OCI-LY3 (cell line): ENCODE results near the gene SYTL5.

Experiments used
- H2AFZ ChIP-seq: fragments of 200-600, 300-600 bp; shearing (Covaris generic); 2 replicates; pipeline ENCODE4 v1.6.0; 2014; ENCODE audit warnings: antibody characterized with exemption, low read depth, low read length
- H3K27ac ChIP-seq: fragments of 200-600, 300-600 bp; sonication (generic); 2 replicates; pipeline ENCODE4 v1.5.1; 2014; ENCODE audit warnings: mild to moderate bottlenecking, low read length, moderate library complexity, mixed read lengths
- H3K27me3 ChIP-seq: fragments of 200-600, 300-600 bp; sonication (generic); 2 replicates; pipeline ENCODE4 v1.6.1; 2014; ENCODE audit warnings: low read depth, low read length, mixed read lengths
- H3K36me3 ChIP-seq: fragments of 200-600, 300-600 bp; sonication (generic); replicated peaks from 2 replicates; pipeline ENCODE3; 2014; ENCODE audit warnings: low read depth, low read length, mixed read lengths
- H3K4me1 ChIP-seq: fragments of 300-600, 200-600 bp; sonication (generic); 2 replicates; pipeline ENCODE4 v1.6.1; 2014; ENCODE audit warnings: low read length, mixed read lengths
- H3K4me2 ChIP-seq: fragments of 200-600, 300-600 bp; sonication (generic); 2 replicates; pipeline ENCODE4 v1.6.1; 2014; ENCODE audit warnings: low read length, mixed read lengths
- H3K4me3 ChIP-seq: fragments of 300-600, 200-600 bp; sonication (generic); 2 replicates; pipeline ENCODE4 v1.5.1; 2014; ENCODE audit warnings: antibody characterized with exemption, mild to moderate bottlenecking, low read length, moderate library complexity
- H3K79me2 ChIP-seq: fragments of 300-600, 200-600 bp; shearing (Covaris generic); 2 replicates; pipeline ENCODE4 v1.6.1; 2014; ENCODE audit warnings: mild to moderate bottlenecking, low read length, mixed read lengths
- H3K9ac ChIP-seq: fragments of 300-600, 200-600 bp; shearing (Covaris generic); 2 replicates; pipeline ENCODE4 v1.6.0; 2014; ENCODE audit warnings: mild to moderate bottlenecking, low read length, moderate library complexity
- H3K9me3 ChIP-seq: fragments of 200-600, 300-600 bp; shearing (Covaris generic); 2 replicates; pipeline ENCODE4 v1.6.1; 2014; ENCODE audit warnings: low read length, mixed read lengths; ENCODE audit not compliant: insufficient read depth
- H4K20me1 ChIP-seq: fragments of 200-600, 300-600 bp; sonication (generic); 2 replicates; pipeline ENCODE4 v1.6.1; 2016; ENCODE audit warnings: low read length, mixed read lengths; ENCODE audit not compliant: insufficient read depth
- EZH2phosphoT487 ChIP-seq: fragments of 200-600 bp; shearing (Covaris generic); IDR thresholded peaks from 2 replicates; pipeline ENCODE4 v1.6.1; 2018; ENCODE audit warnings: antibody characterized with exemption, mixed run types, low read depth
- TF ChIP-seq, protein P1 (sequence below): fragments of 200-600, 300-600 bp; sonication (generic); IDR thresholded peaks from 2 replicates; pipeline ENCODE4 v1.5.1; 2014; ENCODE audit warnings: antibody characterized with exemption, low read length, low read depth

SYTL5 gene

GRCh38 chrX:38151441-38151840, 145.1 kb downstream of the SYTL5 start:
- TF ChIP-seq EZH2phosphoT487: no peak
- TF ChIP-seq, protein P1, sequence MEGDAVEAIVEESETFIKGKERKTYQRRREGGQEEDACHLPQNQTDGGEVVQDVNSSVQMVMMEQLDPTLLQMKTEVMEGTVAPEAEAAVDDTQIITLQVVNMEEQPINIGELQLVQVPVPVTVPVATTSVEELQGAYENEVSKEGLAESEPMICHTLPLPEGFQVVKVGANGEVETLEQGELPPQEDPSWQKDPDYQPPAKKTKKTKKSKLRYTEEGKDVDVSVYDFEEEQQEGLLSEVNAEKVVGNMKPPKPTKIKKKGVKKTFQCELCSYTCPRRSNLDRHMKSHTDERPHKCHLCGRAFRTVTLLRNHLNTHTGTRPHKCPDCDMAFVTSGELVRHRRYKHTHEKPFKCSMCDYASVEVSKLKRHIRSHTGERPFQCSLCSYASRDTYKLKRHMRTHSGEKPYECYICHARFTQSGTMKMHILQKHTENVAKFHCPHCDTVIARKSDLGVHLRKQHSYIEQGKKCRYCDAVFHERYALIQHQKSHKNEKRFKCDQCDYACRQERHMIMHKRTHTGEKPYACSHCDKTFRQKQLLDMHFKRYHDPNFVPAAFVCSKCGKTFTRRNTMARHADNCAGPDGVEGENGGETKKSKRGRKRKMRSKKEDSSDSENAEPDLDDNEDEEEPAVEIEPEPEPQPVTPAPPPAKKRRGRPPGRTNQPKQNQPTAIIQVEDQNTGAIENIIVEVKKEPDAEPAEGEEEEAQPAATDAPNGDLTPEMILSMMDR: no peak
- no peak overlapping the region for H2AFZ ChIP-seq

GRCh38 chrX:38154340-38154739, 148.0 kb downstream of the SYTL5 start:
- TF ChIP-seq, protein P1: no peak
- TF ChIP-seq EZH2phosphoT487: no peak
- H3K79me2 ChIP-seq: no peaks in the 10 kb centered on the region
- no peaks in the 10 kb centered on the region for H3K9me3 ChIP-seq
- H3K27me3 ChIP-seq: no peaks in the 10 kb centered on the region
- H3K36me3 ChIP-seq: no peaks in the 10 kb centered on the region
- no peaks in the 10 kb centered on the region for H4K20me1 ChIP-seq
- H3K27ac ChIP-seq: no peak overlapping the region
- no peak overlapping the region for H3K9ac ChIP-seq
- H3K4me2 ChIP-seq: no peak overlapping the region
- no peak overlapping the region for H2AFZ ChIP-seq
- H3K4me3 ChIP-seq: no peak overlapping the region
- no peaks in the 10 kb centered on the region for H3K4me1 ChIP-seq

More at GRCh38 chrX:38151441-38151840, 145.1 kb downstream of the SYTL5 start:
- Histone ChIP-seq H3K79me2 (no peaks in the 10 kb centered on the region), H3K4me2 (no peak overlapping the region), H3K4me1 (no peaks in the 10 kb centered on the region), H3K9ac (no peak overlapping the region), H3K36me3 (no peaks in the 10 kb centered on the region), H3K9me3 (no peaks in the 10 kb centered on the region), H3K27me3 (no peaks in the 10 kb centered on the region), H3K4me3 (no peak overlapping the region), H3K27ac (no peak overlapping the region), H4K20me1 (no peaks in the 10 kb centered on the region)

DNA sequence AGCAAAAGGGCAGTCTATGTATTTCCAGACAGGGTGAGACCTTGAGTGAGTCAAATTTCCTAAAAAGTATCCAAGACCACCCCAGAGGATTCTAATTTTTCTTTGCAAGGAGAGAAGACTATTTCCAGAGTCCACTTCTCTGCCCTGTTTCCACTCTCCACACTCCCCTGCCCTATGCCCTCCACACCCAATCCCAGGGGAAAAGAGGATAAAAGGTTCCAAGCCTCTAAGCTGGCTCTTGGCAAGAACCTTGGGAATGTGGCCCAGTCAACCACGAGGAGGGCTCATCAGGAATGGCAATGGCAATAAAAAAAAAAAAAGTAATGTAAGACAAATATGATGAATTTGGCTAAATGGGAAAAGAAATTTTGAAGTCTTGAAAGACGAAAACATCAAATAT, 148.5 kb downstream of the SYTL5 start:
- no peaks in the 10 kb centered on the region for H3K27me3 ChIP-seq
- H3K9ac ChIP-seq: no peak overlapping the region
- H4K20me1 ChIP-seq: no peaks in the 10 kb centered on the region
- H3K4me2 ChIP-seq: no peak overlapping the region
- H3K36me3 ChIP-seq: no peaks in the 10 kb centered on the region
- no peak overlapping the region for H3K27ac ChIP-seq
- H3K9me3 ChIP-seq: no peaks in the 10 kb centered on the region
- no peaks in the 10 kb centered on the region for H3K4me1 ChIP-seq
- no peak overlapping the region for H3K4me3 ChIP-seq
- H2AFZ ChIP-seq: no peak overlapping the region
- no peaks in the 10 kb centered on the region for H3K79me2 ChIP-seq
- no peak for TF ChIP-seq EZH2phosphoT487
- TF ChIP-seq, protein P1: no peak

GRCh38 chrX:38156838-38157237, 150.5 kb downstream of the SYTL5 start:
- no peak overlapping the region for H3K27ac ChIP-seq
- H3K79me2 ChIP-seq: no peaks in the 10 kb centered on the region
- H3K9ac ChIP-seq: no peak overlapping the region
- no peaks in the 10 kb centered on the region for H4K20me1 ChIP-seq
- H3K4me1 ChIP-seq: no peaks in the 10 kb centered on the region
- no peak overlapping the region for H2AFZ ChIP-seq
- no peaks in the 10 kb centered on the region for H3K36me3 ChIP-seq
- no peaks in the 10 kb centered on the region for H3K27me3 ChIP-seq
- no peak overlapping the region for H3K4me2 ChIP-seq
- no peak overlapping the region for H3K4me3 ChIP-seq
- TF ChIP-seq EZH2phosphoT487: no peak
- TF ChIP-seq, protein P1: no peak
- no peaks in the 10 kb centered on the region for H3K9me3 ChIP-seq
